ENCODE data around the gene TCEA2.
A peak's percentile ranks its signal among the peaks of the same experiment; 100 is the strongest.

Gene TCEA2

DNA sequence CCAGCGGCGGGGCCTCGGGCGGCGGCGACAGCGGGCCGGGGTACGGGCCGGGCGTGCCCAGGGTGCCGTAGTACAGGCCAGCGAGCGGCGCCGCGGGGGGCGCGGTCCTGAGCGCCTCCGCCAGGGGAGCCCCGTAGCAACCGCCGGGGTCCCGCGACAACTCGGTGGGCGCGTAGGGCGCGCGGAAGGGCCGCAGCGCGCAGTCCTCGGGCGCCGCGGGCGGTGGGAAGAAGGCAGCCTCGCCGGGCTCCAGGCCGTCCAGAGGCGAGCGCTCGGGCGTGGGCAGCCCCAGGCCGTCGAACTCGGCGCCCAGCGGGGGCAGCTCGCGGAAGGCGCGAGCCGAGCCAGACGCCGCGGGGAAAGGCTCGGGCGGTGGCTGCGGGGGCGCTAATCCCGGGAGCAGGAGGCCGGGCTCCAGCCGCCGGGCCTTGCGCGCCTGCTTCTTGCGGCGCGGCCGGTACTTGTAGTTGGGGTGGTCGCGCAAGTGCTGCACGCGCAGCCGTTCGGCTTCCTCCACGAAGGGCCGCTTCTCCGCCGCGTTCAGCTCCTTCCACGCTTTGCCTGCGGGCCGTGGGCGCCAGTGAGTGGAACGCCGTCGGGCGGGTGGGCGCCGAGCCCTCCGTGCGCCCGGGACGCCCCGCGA, 14.5 kb upstream of the TCEA2 start:
- TF ChIP-seq CTCF (IDR thresholded peaks at IDR 0.05; ENCODE audit: extremely low read depth, missing control alignments) = no peak
- no peak for DNase-seq (ENCODE audit: low spot score)

DNA sequence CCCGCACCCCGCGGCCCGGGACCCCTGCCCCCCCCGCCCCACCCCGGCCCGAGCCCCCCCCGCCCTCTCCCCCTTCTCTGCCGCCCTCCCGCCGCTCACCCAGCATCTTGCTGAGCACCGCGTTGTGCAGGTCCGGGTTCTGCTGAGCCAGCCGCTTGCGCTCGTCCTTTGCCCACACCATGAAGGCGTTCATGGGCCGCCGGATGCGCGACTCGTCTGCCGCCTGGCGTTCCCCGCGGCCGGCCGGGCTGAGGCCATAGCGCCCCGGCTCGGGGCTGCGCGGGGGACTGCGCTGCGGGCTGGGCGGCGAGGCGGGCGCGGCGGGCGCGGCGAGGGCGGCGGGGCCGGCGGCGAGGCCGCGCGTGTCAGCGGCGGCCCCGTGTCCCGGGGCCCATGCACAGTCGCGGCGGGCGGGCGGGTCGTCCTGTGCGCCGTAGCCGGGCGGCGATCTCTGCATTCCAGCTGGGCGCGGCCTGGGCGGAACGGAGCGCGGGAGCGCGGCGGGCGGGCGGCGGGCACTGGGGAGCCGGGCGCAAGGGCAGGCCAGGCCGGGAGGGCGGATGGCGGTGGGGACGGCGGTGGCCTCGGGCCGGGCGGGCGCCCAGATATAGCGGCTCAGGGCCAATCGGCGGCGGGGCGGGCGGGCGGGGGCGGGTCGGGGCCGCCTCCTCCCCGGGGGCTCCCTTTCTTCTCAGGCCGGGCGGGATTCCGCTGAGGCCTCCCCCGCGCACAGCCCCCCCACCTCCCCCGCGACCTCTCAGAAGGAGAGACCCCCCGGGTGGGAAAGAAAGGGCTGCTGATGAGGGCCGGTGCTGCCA, 13.7 kb upstream of the TCEA2 start, which contains the start of gene SOX18:
TSS of gene SOX18 (minus strand) at position 580 of the 818 bp plus-strand sequence. CDS start at position 457, 123 bp downstream.
- peak; percentile 69 for DNase-seq (ENCODE audit: low spot score)
- no peak for TF ChIP-seq CTCF (IDR thresholded peaks at IDR 0.05; ENCODE audit: extremely low read depth, missing control alignments)

DNA sequence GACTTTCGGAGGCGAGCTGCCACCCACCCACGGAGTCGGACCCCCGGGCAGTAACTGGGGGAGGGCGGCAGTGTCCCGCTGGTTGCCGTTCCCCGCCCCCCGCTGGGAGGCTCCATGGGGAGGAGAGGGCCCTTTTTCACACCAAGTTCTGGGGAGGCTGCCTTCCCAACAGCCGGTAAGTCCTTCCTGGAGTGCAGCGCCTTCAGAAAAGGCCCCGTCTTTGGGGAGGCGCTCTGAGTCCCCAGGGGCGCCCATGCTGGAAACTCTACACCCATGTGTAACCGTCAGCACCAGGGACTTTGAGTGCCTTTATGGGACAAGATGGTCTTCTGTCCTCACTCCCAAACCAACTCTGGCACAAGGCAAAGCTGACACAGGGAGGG, 13.1 kb upstream of the TCEA2 start:
- no peak for TF ChIP-seq CTCF (IDR thresholded peaks at IDR 0.05; ENCODE audit: extremely low read depth, missing control alignments)
- DNase-seq (ENCODE audit: low spot score) = no peak

GRCh38 chr20:64050261-64051032, 12.6 kb upstream of the TCEA2 start:
- TF ChIP-seq CTCF (IDR thresholded peaks at IDR 0.05; ENCODE audit: extremely low read depth, missing control alignments) = no peak
- DNase-seq (ENCODE audit: low spot score) = no peak

DNA sequence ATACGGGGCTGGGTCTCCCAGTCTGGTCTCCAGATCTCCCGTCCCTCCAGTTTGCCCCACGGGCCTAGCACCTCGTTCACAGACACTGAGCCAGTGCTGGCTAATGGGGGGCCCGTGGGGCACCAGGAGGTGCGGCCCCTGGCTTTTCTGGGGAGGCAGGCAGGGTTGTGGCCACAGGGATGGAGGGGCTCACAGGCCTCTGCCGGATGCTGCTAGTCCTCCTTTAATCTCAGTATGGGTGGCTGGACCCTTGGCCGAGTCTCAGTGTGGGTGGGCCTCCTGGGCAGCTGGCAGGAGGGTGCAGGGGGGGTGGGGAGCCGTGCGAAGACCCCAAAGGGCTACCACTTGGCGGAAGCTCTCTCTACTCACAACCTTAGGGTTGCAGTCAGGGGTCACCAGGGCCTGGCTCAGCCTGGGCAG, 12.0 kb upstream of the TCEA2 start:
- DNase-seq (ENCODE audit: low spot score) = no peak
- TF ChIP-seq CTCF (IDR thresholded peaks at IDR 0.05; ENCODE audit: extremely low read depth, missing control alignments) = no peak

GRCh38 chr20:64051561-64052325, 11.3 kb upstream of the TCEA2 start:
- no peak for TF ChIP-seq CTCF (IDR thresholded peaks at IDR 0.05; ENCODE audit: extremely low read depth, missing control alignments)
- DNase-seq (ENCODE audit: low spot score) = no peak
